Transverse colon (tissue), 4 donors: Measurements from ENCODE around the gene TM9SF3.

Experiments
- CTCF ChIP-seq, 5 experiments: fragments of 200-600 bp in 3 of 5; fragments of 450-650 bp in 2 of 5; sonication (generic) in 3 of 5; IDR thresholded peaks; 1 replicate in 2 of 5; 2 replicates in 3 of 5; pipeline ENCODE4 v1.5.1; 2016 to 2017; ENCODE audit warnings: antibody characterized with exemption in 5 of 5, inconsistent platforms in 3 of 5, mild to moderate bottlenecking in 2 of 5, moderate library complexity in 1 of 5
- EP300 ChIP-seq: sonication (generic); formaldehyde crosslinking; IDR thresholded peaks from one replicate; pipeline ENCODE4 v1.6.1; 2017; ENCODE audit warnings: antibody characterized with exemption, low read depth
- POLR2A ChIP-seq: fragments of 450-650 bp; IDR thresholded peaks from one replicate; pipeline ENCODE4 v1.6.1; 2016; ENCODE audit warnings: antibody characterized with exemption, mild to moderate bottlenecking, moderate library complexity
- POLR2AphosphoS5 ChIP-seq, 3 donors: sonication (generic); formaldehyde crosslinking; IDR thresholded peaks; one replicate each; pipeline ENCODE4 v1.6.1; 2016; ENCODE audit warnings: antibody characterized with exemption in 3 of 3

DNA sequence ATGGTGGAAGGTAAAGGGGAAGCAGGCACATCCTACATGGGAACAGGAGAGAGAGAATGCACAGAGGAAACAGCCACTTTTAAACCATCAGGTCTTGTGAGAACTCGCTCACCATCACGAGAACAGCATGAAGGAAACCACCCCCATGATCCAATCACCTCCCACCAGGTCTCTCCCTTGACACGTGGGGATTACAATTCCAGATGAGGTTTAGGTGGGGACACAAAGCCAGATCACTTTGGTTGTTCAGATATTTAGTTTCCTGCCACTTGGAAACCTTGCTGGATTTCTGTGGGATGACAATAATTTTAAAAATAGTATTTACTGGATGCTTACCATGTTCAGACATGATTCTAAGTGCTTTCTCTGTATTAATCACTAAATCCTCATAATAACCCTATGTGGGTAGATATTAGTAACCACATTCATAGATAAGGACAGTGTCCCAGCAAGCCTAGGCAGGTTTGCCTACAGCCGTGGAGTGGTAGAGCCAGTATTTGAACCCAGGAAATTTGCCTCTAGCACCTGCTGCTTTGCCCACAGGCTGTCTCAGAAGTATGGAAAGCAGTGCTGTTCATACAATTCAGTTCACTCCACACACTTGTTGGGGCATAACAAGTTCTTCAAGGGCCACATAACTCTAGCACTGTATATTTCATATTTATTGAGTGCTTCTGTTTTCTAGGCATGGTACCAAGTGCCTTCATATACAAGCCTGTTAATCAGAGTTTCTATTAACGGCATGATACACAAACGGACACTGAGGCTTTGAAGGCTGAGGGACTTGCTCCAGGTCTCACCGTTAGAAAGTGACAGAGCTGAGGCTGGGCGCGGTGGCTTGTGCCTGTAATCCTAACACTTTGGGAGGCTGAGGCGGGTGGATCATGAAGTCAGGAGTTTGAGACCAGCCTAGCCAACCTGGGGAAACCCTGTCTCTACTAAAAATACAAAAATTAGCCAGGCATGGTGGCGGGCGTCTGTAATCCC is 81.4 kb downstream of the TM9SF3 start:
- TF ChIP-seq POLR2AphosphoS5 (IDR thresholded peaks at IDR 0.05) = no peak
- TF ChIP-seq POLR2A = no peak
- no peak for TF ChIP-seq CTCF (IDR thresholded peaks at IDR 0.05)
- no peak for TF ChIP-seq EP300
